Lung (tissue), 12 donors: ENCODE data around the gene MBLAC2. TPM values are rescaled to one million over a fixed set of nuclear protein-coding genes. Genes with fewer than 3 reads are reported as not detected.

Experiments
- ATAC-seq: fragments of 200-7000 bp; cut with Tn5 transposase; one replicate; pipeline ENCODE4 v1.9.1; 2020; ENCODE audit warnings: moderate number of reproducible peaks; ENCODE audit not compliant: insufficient read depth, low FRiP score
- DNase-seq, 3 donors: peaks; one replicate each; pipeline ENCODE4 v3.0.0-alpha.2; 2013 to 2017
- H3K27ac ChIP-seq, 2 donors: one replicate each; pipeline ENCODE4 v1.5.1; 2013; ENCODE audit warnings: mild to moderate bottlenecking in 2 of 2, moderate library complexity in 2 of 2, control low read depth in 1 of 2, inconsistent platforms in 1 of 2, low read depth in 1 of 2, low read length in 1 of 2
- H3K27me3 ChIP-seq, 3 donors: one replicate each; pipeline ENCODE4 v1.5.1; 2013; ENCODE audit warnings: low read length in 2 of 3; ENCODE audit not compliant: control insufficient read depth in 3 of 3, insufficient read depth in 3 of 3
- H3K36me3 ChIP-seq, 4 donors: one replicate each; pipeline ENCODE4 v1.5.1; 2013; ENCODE audit warnings: low read length in 4 of 4, mild to moderate bottlenecking in 1 of 4, moderate library complexity in 1 of 4; ENCODE audit not compliant: control insufficient read depth in 4 of 4, insufficient read depth in 4 of 4
- H3K4me1 ChIP-seq, 5 donors: one replicate each; pipeline ENCODE4 v1.5.1; 2013; ENCODE audit warnings: low read length in 5 of 5, mild to moderate bottlenecking in 2 of 5, moderate library complexity in 1 of 5; ENCODE audit not compliant: control insufficient read depth in 5 of 5, insufficient read depth in 5 of 5
- H3K4me3 ChIP-seq: one replicate; pipeline ENCODE4 v1.5.1; 2013; ENCODE audit warnings: mild to moderate bottlenecking, control low read depth, moderate library complexity
- H3K9ac ChIP-seq, 2 donors: one replicate each; pipeline ENCODE4 v1.5.1; 2013; ENCODE audit warnings: low read length in 2 of 2, control low read depth in 1 of 2; ENCODE audit not compliant: insufficient read depth in 1 of 2
- H3K9me3 ChIP-seq, 4 donors: one replicate each; pipeline ENCODE4 v1.5.1; 2013; ENCODE audit warnings: low read length in 3 of 4, mild to moderate bottlenecking in 1 of 4, moderate library complexity in 1 of 4; ENCODE audit not compliant: control insufficient read depth in 4 of 4, insufficient read depth in 3 of 4
- WGBS, 2 donors: extraction: QIAGEN DNeasy Blood & Tissue Kit; methylation state at CpG; one replicate each; pipeline ENCODE4 v1.1.7; 2013; 5-methylcytosine and 5-hydroxymethylcytosine counted together
- polyA plus RNA-seq, 2 donors: library from polyadenylated mRNA; stranded (reverse); fragments of 200-250 nt; gene quantifications; one replicate each; pipeline ENCODE4 v1.2.1, GENCODE V29; 2013
- total RNA-seq, 2 donors: library from RNA; depleted of rRNA in 1 of 2; stranded (reverse); fragments of >200 nt in 1 of 2; gene quantifications; one replicate each; pipeline ENCODE4 v1.2.1, GENCODE V29; 2014 to 2021
- TF ChIP-seq, protein P1 (sequence below): IDR thresholded peaks from 2 replicates; pipeline ENCODE4 v1.5.1; 2012; ENCODE audit warnings: mild to moderate bottlenecking; ENCODE audit errors: control extremely low read depth, extremely low read depth
- donor health status: control.
- donor health status: control.
- donor health status: Bipolar disorder and iron deficiency.
- donor health status: healthy.
- donor health status: DM: yes; HTN: yes; CAD: no.

MBLAC2 gene
- total and polyA plus RNA-seq, 4 donors: 1.9 to 6.5 (median 3.3) TPM

DNA sequence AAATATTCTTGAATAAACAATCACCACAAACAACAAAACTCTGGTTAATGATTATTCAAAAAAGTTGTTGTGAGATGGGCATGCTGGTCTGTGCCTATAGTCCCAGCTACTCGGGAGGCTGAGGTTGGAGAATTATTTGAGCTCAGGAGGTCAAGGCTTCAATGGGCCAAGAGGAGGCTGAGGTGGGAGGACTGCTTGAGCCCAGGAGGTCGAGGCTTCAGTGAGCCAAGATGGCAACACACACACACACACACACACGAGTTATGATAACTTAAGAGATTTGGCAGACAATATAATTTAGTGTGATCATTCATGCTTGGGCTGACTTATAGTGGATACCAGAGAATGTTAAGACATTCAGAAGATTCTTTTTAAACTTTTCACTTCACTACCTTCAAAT lies 39.9 kb upstream of the MBLAC2 start:
- ATAC-seq (no peak), DNase-seq (no peak)
- Histone ChIP-seq H3K36me3 (peaks cover 2 to 12% (median 6%) of the 10 kb centered on the region in 4 donors), H3K9ac (no peak overlapping the region), H3K27ac (no peak overlapping the region), H3K27me3 (no peaks in the 10 kb centered on the region), H3K9me3 (no peaks in the 10 kb centered on the region), H3K4me3 (no peak overlapping the region), H3K4me1 (peaks cover 0 to 10% (median 0%) of the 10 kb centered on the region in 5 donors)
- 90 to 92% methylated on average over 3 of the region's 3 CpGs for WGBS, 2 donors
- TF ChIP-seq, protein P1, sequence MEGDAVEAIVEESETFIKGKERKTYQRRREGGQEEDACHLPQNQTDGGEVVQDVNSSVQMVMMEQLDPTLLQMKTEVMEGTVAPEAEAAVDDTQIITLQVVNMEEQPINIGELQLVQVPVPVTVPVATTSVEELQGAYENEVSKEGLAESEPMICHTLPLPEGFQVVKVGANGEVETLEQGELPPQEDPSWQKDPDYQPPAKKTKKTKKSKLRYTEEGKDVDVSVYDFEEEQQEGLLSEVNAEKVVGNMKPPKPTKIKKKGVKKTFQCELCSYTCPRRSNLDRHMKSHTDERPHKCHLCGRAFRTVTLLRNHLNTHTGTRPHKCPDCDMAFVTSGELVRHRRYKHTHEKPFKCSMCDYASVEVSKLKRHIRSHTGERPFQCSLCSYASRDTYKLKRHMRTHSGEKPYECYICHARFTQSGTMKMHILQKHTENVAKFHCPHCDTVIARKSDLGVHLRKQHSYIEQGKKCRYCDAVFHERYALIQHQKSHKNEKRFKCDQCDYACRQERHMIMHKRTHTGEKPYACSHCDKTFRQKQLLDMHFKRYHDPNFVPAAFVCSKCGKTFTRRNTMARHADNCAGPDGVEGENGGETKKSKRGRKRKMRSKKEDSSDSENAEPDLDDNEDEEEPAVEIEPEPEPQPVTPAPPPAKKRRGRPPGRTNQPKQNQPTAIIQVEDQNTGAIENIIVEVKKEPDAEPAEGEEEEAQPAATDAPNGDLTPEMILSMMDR: no peak

DNA sequence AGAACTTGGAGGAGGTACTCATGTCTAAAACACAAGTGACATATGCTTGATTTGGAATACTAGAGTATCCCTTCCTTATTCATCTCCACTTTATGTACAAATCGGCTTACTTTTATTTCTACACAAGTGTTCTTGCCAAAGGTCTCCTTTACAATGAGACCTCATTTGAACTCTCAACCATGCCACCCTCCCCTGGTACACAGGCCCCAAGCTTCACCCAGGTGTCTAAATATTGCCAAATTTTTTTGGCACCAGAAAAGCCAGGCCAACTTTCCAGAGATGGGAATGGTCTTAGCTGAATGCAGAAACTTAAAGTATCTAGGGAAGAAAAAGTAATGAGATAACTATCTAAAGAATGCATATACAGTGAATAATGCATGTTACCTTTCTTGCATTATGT lies 35.9 kb upstream of the MBLAC2 start:
- TF ChIP-seq, protein P1: no peak
- no peak for ATAC-seq

DNA sequence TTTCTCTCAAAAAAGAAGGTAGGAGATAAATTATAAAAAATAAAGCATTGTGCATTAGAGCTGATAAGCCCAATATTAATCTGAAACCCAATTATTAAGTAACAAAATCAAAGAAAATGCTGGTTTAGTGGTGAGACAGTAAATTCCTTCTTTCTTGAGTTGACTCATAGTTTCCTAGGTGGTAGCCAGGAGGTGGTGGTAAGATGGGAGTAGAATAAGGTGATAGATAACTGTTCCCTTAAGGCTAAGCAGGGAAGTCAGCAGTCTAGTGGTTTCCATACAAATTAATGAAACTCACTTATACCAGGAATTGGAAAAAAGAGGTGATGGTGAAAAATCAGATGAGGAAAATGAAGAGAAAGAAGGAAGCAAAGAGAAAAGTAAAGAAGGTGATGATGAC lies 31.6 kb upstream of the MBLAC2 start:
- TF ChIP-seq, protein P1: no peak
- H3K4me3 ChIP-seq: no peak overlapping the region
- H3K9ac ChIP-seq: no peak overlapping the region
- no peaks in the 10 kb centered on the region for H3K4me1 ChIP-seq
- no peaks in the 10 kb centered on the region for H3K36me3 ChIP-seq
- H3K27me3 ChIP-seq: no peaks in the 10 kb centered on the region
- no peak for ATAC-seq
- no peak overlapping the region for H3K27ac ChIP-seq
- no peaks in the 10 kb centered on the region for H3K9me3 ChIP-seq
- DNase-seq: no peak

More for the DNA sequence above, 35.9 kb upstream of the MBLAC2 start:
- Histone ChIP-seq H3K4me3 (no peak overlapping the region), H3K4me1 (no peaks in the 10 kb centered on the region), H3K36me3 (peaks cover 0 to 2% (median under 1%) of the 10 kb centered on the region in 4 donors), H3K27me3 (no peaks in the 10 kb centered on the region), H3K27ac (no peak overlapping the region), H3K9ac (no peak overlapping the region), H3K9me3 (no peaks in the 10 kb centered on the region)
- WGBS, 2 donors: 73 to 91% methylated on average over 1 of the region's 1 CpG
- DNase-seq: no peak

DNA sequence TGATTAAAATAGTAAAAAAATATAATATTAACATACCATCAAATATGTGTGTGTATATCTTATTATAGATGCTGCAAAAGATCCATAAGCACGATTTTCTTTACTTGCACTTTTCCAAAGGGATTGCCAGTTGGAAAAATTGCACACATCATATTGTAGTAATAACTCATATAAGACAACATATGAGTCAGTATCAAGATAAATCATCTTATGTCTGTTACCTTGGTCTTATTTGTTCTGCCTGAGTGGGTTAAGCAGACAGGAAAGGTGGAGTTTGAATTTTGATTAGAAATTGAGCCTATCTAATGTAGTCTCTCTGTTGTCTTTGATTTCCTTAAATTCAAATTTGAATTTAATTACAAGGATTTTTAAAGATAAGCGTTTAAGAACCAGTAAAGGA lies 30.2 kb upstream of the MBLAC2 start:
- Histone ChIP-seq H3K9ac (no peak overlapping the region), H3K4me1 (no peaks in the 10 kb centered on the region), H3K9me3 (no peaks in the 10 kb centered on the region), H3K36me3 (no peaks in the 10 kb centered on the region), H3K27me3 (no peaks in the 10 kb centered on the region), H3K4me3 (no peak overlapping the region), H3K27ac (no peak overlapping the region)
- no peak for DNase-seq
- TF ChIP-seq, protein P1: no peak
- ATAC-seq: no peak
- WGBS, 2 donors: 91 to 94% methylated on average over 2 of the region's 2 CpGs
